Naive thymus-derived CD4-positive, alpha-beta T cell (primary cell): ENCODE results near the gene IL13RA2. TPM values are rescaled to one million over a fixed set of nuclear protein-coding genes. Genes with fewer than 3 reads are reported as not detected.

Experiments
- ATAC-seq: fragments of 150-1000 bp; cut with Tn5 transposase; 2 replicates; pipeline ENCODE4 v1.10.0; 2021; ENCODE audit warnings: mild to moderate bottlenecking, moderate library complexity
- CTCF ChIA-PET: fragments of 350-600 bp; sonication (Branson Sonifier 250); formaldehyde crosslinking; loops from one replicate; lab custom pipeline; 2021; ENCODE audit warnings: antibody characterized with exemption; lab: Charles Lee
- POLR2A ChIA-PET: fragments of 350-600 bp; sonication (Branson Sonifier 250); formaldehyde crosslinking; loops from one replicate; lab custom pipeline; 2021; ENCODE audit warnings: antibody characterized with exemption, inconsistent platforms; lab: Charles Lee
- DNase-seq, 9 donors: peaks; one replicate each; pipeline versions ENCODE4 v3.0.0 to v3.0.0-alpha.2; 2020 to 2022; ENCODE audit warnings: mixed read lengths in 1 of 9
- H3K27ac ChIP-seq: one replicate; pipeline ENCODE4 v1.7.0; 2013; ENCODE audit warnings: mild to moderate bottlenecking, low read depth, low read length, moderate library complexity
- H3K27me3 ChIP-seq, 2 donors: one replicate each; pipeline ENCODE4 v1.7.0; 2013; ENCODE audit warnings: low read length in 2 of 2, mild to moderate bottlenecking in 2 of 2, moderate library complexity in 2 of 2; ENCODE audit not compliant: control insufficient read depth in 2 of 2, insufficient read depth in 2 of 2
- H3K36me3 ChIP-seq, 3 experiments: 1 replicate in 2 of 3; 2 replicates in 1 of 3; pipeline ENCODE4 v1.7.0; 2013; ENCODE audit warnings: low read length in 3 of 3, mild to moderate bottlenecking in 3 of 3, moderate library complexity in 1 of 3; ENCODE audit not compliant: insufficient read depth in 3 of 3, control insufficient read depth in 2 of 3
- H3K4me1 ChIP-seq, 2 donors: one replicate each; pipeline ENCODE4 v1.7.0; 2013; ENCODE audit warnings: low read length in 2 of 2, mild to moderate bottlenecking in 2 of 2, moderate library complexity in 1 of 2; ENCODE audit not compliant: control insufficient read depth in 2 of 2, insufficient read depth in 2 of 2
- H3K4me3 ChIP-seq: 2 replicates; pipeline ENCODE4 v1.7.0; 2013; ENCODE audit warnings: mild to moderate bottlenecking, low read length
- H3K9me3 ChIP-seq, 3 experiments: 1 replicate in 2 of 3; 2 replicates in 1 of 3; pipeline ENCODE4 v1.7.0; 2013; ENCODE audit warnings: low read length in 3 of 3; ENCODE audit not compliant: control insufficient read depth in 2 of 3
- H3K27ac Mint-ChIP-seq, 9 donors: one replicate each; pipeline ENCODE4 v1.8.0; 2020 to 2022; ENCODE audit warnings: mixed read lengths in 9 of 9, mild to moderate bottlenecking in 8 of 9, moderate library complexity in 5 of 9, inconsistent platforms in 2 of 9
- H3K27me3 Mint-ChIP-seq, 5 donors: one replicate each; pipeline ENCODE4 v1.8.0; 2021 to 2022; ENCODE audit warnings: mixed read lengths in 5 of 5, mild to moderate bottlenecking in 1 of 5
- H3K36me3 Mint-ChIP-seq, 5 donors: one replicate each; pipeline ENCODE4 v1.8.0; 2020 to 2022; ENCODE audit warnings: mixed read lengths in 5 of 5, mild to moderate bottlenecking in 3 of 5, inconsistent platforms in 1 of 5
- H3K4me1 Mint-ChIP-seq, 7 donors: one replicate each; pipeline ENCODE4 v1.8.0; 2020 to 2022; ENCODE audit warnings: mixed read lengths in 7 of 7, mild to moderate bottlenecking in 3 of 7, inconsistent platforms in 1 of 7
- H3K4me3 Mint-ChIP-seq, 10 donors: one replicate each; pipeline ENCODE4 v1.8.0; 2020 to 2022; ENCODE audit warnings: mild to moderate bottlenecking in 10 of 10, mixed read lengths in 10 of 10, moderate library complexity in 6 of 10, inconsistent platforms in 2 of 10
- H3K9me3 Mint-ChIP-seq, 11 donors: one replicate each; pipeline ENCODE4 v1.8.0; 2020 to 2022; ENCODE audit warnings: mixed read lengths in 11 of 11, mild to moderate bottlenecking in 4 of 11, inconsistent platforms in 1 of 11, moderate library complexity in 1 of 11
- intact Hi-C, 2 donors: fragments of 100-400 bp; cut with micrococcal nuclease; formaldehyde crosslinking; loops; one replicate each; pipeline ENCODE4 v1.15.1; 2023
- polyA plus RNA-seq, 2 donors: library from polyadenylated mRNA; unstranded; fragments of 300-500 nt; fragmentation: Illumina TruSeq; gene quantifications; one replicate each; pipeline ENCODE4 v1.2.3, GENCODE V29; 2021
- total RNA-seq, 6 experiments: library from RNA in 5 of 6; stranded (reverse) in 5 of 6; gene quantifications; 1 replicate in 5 of 6; 2 replicates in 1 of 6; pipeline ENCODE4 v1.2.3 and lab custom pipeline; 2021 to 2026

The IL13RA2 gene
- total and polyA plus RNA-seq, 7 experiments from 2014 or later = not detected

- H3K27ac Mint-ChIP-seq = no peak overlapping the region
- no peaks in the 10 kb centered on the region for H3K36me3 ChIP-seq
- no peak overlapping the region for H3K4me3 ChIP-seq
- DNase-seq (no peak), ATAC-seq (no peak)
- no peak overlapping the region for H3K27ac ChIP-seq
- ChIA-PET CTCF (no interaction called here), POLR2A (no interaction called here)
- no peaks in the 10 kb centered on the region for H3K9me3 ChIP-seq
- peaks cover 0 to 10% (median 0%) of the 10 kb centered on the region in 11 donors for H3K9me3 Mint-ChIP-seq
- H3K4me1 Mint-ChIP-seq = no peaks in the 10 kb centered on the region
- H3K36me3 Mint-ChIP-seq = no peaks in the 10 kb centered on the region
- H3K27me3 ChIP-seq = no peaks in the 10 kb centered on the region
- H3K27me3 Mint-ChIP-seq = no peaks in the 10 kb centered on the region
- intact Hi-C loops = no loop called here
- H3K4me3 Mint-ChIP-seq = no peak overlapping the region
- no peaks in the 10 kb centered on the region for H3K4me1 ChIP-seq
Measured at GRCh38 chrX:115047181-115047580, 29.8 kb upstream of the IL13RA2 start.

GRCh38 chrX:115040417-115040816 is 23.0 kb upstream of the IL13RA2 start:
- H3K4me1 ChIP-seq = no peaks in the 10 kb centered on the region
- H3K36me3 Mint-ChIP-seq = no peaks in the 10 kb centered on the region
- H3K27ac ChIP-seq = no peak overlapping the region
- H3K36me3 ChIP-seq = no peaks in the 10 kb centered on the region
- ATAC-seq = no peak
- no peak overlapping the region for H3K4me3 ChIP-seq
- H3K4me3 Mint-ChIP-seq = no peak overlapping the region
- CTCF ChIA-PET = no interaction called here
- H3K9me3 ChIP-seq = no peaks in the 10 kb centered on the region
- DNase-seq = no peak
- intact Hi-C loops = no loop called here
- H3K9me3 Mint-ChIP-seq = peaks cover 0 to 6% (median 0%) of the 10 kb centered on the region in 11 donors
- no peaks in the 10 kb centered on the region for H3K4me1 Mint-ChIP-seq
- POLR2A ChIA-PET = no interaction called here
- H3K27me3 ChIP-seq = no peaks in the 10 kb centered on the region
- H3K27me3 Mint-ChIP-seq = no peaks in the 10 kb centered on the region
- H3K27ac Mint-ChIP-seq = no peak overlapping the region

- DNase-seq = no peak
- H3K27me3 ChIP-seq = no peaks in the 10 kb centered on the region
- Mint-ChIP-seq H3K27ac (no peak overlapping the region), H3K4me3 (no peak overlapping the region), H3K4me1 (no peaks in the 10 kb centered on the region), H3K27me3 (no peaks in the 10 kb centered on the region), H3K9me3 (peaks cover 0 to 6% (median 0%) of the 10 kb centered on the region in 11 donors), H3K36me3 (no peaks in the 10 kb centered on the region)
- CTCF ChIA-PET = no interaction called here
- POLR2A ChIA-PET = no interaction called here
- no peaks in the 10 kb centered on the region for H3K9me3 ChIP-seq
- H3K36me3 ChIP-seq = no peaks in the 10 kb centered on the region
- ATAC-seq = no peak
- intact Hi-C loops = no loop called here
- H3K4me3 ChIP-seq = no peak overlapping the region
- H3K4me1 ChIP-seq = no peaks in the 10 kb centered on the region
- no peak overlapping the region for H3K27ac ChIP-seq
Measured at GRCh38 chrX:115038406-115038805, 21.0 kb upstream of the IL13RA2 start.

GRCh38 chrX:115036029-115036428 is 18.6 kb upstream of the IL13RA2 start:
- no peak for ATAC-seq
- Mint-ChIP-seq H3K4me1 (no peaks in the 10 kb centered on the region), H3K4me3 (no peak overlapping the region), H3K36me3 (no peaks in the 10 kb centered on the region), H3K27ac (no peak overlapping the region), H3K27me3 (no peaks in the 10 kb centered on the region), H3K9me3 (peaks cover 0 to 6% (median 0%) of the 10 kb centered on the region in 11 donors)
- no peak for DNase-seq
- Histone ChIP-seq H3K27me3 (no peaks in the 10 kb centered on the region), H3K4me3 (no peak overlapping the region), H3K27ac (no peak overlapping the region), H3K9me3 (no peaks in the 10 kb centered on the region), H3K4me1 (no peaks in the 10 kb centered on the region), H3K36me3 (no peaks in the 10 kb centered on the region)
- intact Hi-C loops = no loop called here
- POLR2A ChIA-PET = no interaction called here
- CTCF ChIA-PET = no interaction called here

- Mint-ChIP-seq H3K4me1 (no peaks in the 10 kb centered on the region), H3K4me3 (no peak overlapping the region), H3K27ac (no peak overlapping the region), H3K9me3 (no peaks in the 10 kb centered on the region), H3K27me3 (no peaks in the 10 kb centered on the region), H3K36me3 (no peaks in the 10 kb centered on the region)
- DNase-seq = no peak
- Histone ChIP-seq H3K9me3 (no peaks in the 10 kb centered on the region), H3K4me1 (no peaks in the 10 kb centered on the region), H3K27ac (no peak overlapping the region), H3K27me3 (no peaks in the 10 kb centered on the region), H3K4me3 (no peak overlapping the region), H3K36me3 (no peaks in the 10 kb centered on the region)
- intact Hi-C loops = no loop called here
- POLR2A ChIA-PET = no interaction called here
- CTCF ChIA-PET = no interaction called here
- ATAC-seq = no peak
Measured at GRCh38 chrX:115031989-115032388, 14.6 kb upstream of the IL13RA2 start.

GRCh38 chrX:115030625-115031024 is 13.2 kb upstream of the IL13RA2 start:
- Histone ChIP-seq H3K27ac (no peak overlapping the region), H3K4me3 (no peak overlapping the region), H3K4me1 (no peaks in the 10 kb centered on the region), H3K27me3 (no peaks in the 10 kb centered on the region), H3K36me3 (no peaks in the 10 kb centered on the region), H3K9me3 (no peaks in the 10 kb centered on the region)
- ChIA-PET POLR2A (no interaction called here), CTCF (no interaction called here)
- Mint-ChIP-seq H3K36me3 (no peaks in the 10 kb centered on the region), H3K4me1 (no peaks in the 10 kb centered on the region), H3K4me3 (no peak overlapping the region), H3K27ac (no peak overlapping the region), H3K27me3 (no peaks in the 10 kb centered on the region), H3K9me3 (peaks cover 0 to 4% (median 0%) of the 10 kb centered on the region in 11 donors)
- intact Hi-C loops = no loop called here
- no peak for ATAC-seq
- DNase-seq = no peak

- Mint-ChIP-seq H3K4me3 (no peak overlapping the region), H3K27ac (no peak overlapping the region), H3K36me3 (no peaks in the 10 kb centered on the region), H3K4me1 (no peaks in the 10 kb centered on the region), H3K27me3 (no peaks in the 10 kb centered on the region), H3K9me3 (peaks cover 0 to 4% (median 0%) of the 10 kb centered on the region in 11 donors)
- Histone ChIP-seq H3K27ac (no peak overlapping the region), H3K4me1 (no peaks in the 10 kb centered on the region), H3K4me3 (no peak overlapping the region), H3K9me3 (no peaks in the 10 kb centered on the region), H3K27me3 (no peaks in the 10 kb centered on the region), H3K36me3 (no peaks in the 10 kb centered on the region)
- no peak for ATAC-seq
- ChIA-PET CTCF (no interaction called here), POLR2A (no interaction called here)
- DNase-seq = no peak
- intact Hi-C loops = no loop called here
Measured at GRCh38 chrX:115029869-115030570, 12.6 kb upstream of the IL13RA2 start.
